ENCODE measurements around the gene DALRD3. TPM values are rescaled to one million over a fixed set of nuclear protein-coding genes. Genes with fewer than 3 reads are reported as not detected.

Gene DALRD3
- total RNA-seq, 2 experiments from 2014 or later = 15.1 to 15.6 TPM

GRCh38 chr3:48985831-48986376 is 32.5 kb downstream of the DALRD3 start:
- Histone ChIP-seq H3K27me3 (ENCODE audit: control insufficient read depth in 1 of 2, insufficient read depth in 2 of 2, low read length in 2 of 2) (no peaks in the 10 kb centered on the region), H3K36me3 (ENCODE audit: insufficient read depth, low read length) (peaks cover 50% of the 10 kb centered on the region), H3K9me3 (ENCODE audit: control insufficient read depth in 1 of 2, insufficient read depth in 1 of 2, low read length in 2 of 2) (no peaks in the 10 kb centered on the region), H3K27ac (ENCODE audit: low read depth in 1 of 2, low read length in 2 of 2) (no peak overlapping the region), H3K4me3 (ENCODE audit: low read length) (no peak overlapping the region), H3K4me1 (ENCODE audit: insufficient read depth, low read length) (peaks cover 25% of the 10 kb centered on the region)
- Mint-ChIP-seq H3K27me3 (no peaks in the 10 kb centered on the region), H3K27ac (peak overlapping the region; percentile 49), H3K9me3 (no peaks in the 10 kb centered on the region), H3K4me1 (ENCODE audit: low read depth) (peaks cover 19% of the 10 kb centered on the region), H3K36me3 (ENCODE audit: low read depth) (peaks cover 51% of the 10 kb centered on the region), H3K4me3 (peak overlapping the region; percentile 3)
- intact Hi-C loops (cut with DNase I, micrococcal nuclease) = loop anchor here in 1 of 2 experiments (10.0 kb wide), 2 partner anchors 289 to 459 kb away; partner anchors contain the start of gene C3orf62
- no peak for TF ChIP-seq CTCF (IDR thresholded peaks at IDR 0.05)
- POLR2A ChIA-PET = interaction anchor here (0.7 to 7.2 kb wide), 4 partner anchors 22 to 179 kb away, joined by 3 to 146 read pairs (median 8); partner anchors contain the start of genes IMPDH2, NDUFAF3 and WDR6
- DNase-seq = no peak
- CTCF ChIA-PET = interaction anchor here (0.6 to 6.6 kb wide), 3 partner anchors 21 to 104 kb away, joined by 3 to 100 read pairs (median 3); partner anchors contain the start of genes IMPDH2 and WDR6
- ATAC-seq (ENCODE audit: poor library complexity) = no peak

GRCh38 chr3:48984663-48985062 is 33.7 kb downstream of the DALRD3 start:
- no peak overlapping the region for H3K4me3 ChIP-seq (ENCODE audit: low read length)
- Mint-ChIP-seq H3K4me1 (ENCODE audit: low read depth) (peaks cover 16% of the 10 kb centered on the region), H3K36me3 (ENCODE audit: low read depth) (peaks cover 58% of the 10 kb centered on the region), H3K4me3 (no peak overlapping the region), H3K27ac (peak overlapping the region; percentile 4), H3K9me3 (no peaks in the 10 kb centered on the region), H3K27me3 (no peaks in the 10 kb centered on the region)
- TF ChIP-seq CTCF (IDR thresholded peaks at IDR 0.05) = no peak
- H3K27me3 ChIP-seq (ENCODE audit: control insufficient read depth in 1 of 2, insufficient read depth in 2 of 2, low read length in 2 of 2) = no peaks in the 10 kb centered on the region
- CTCF ChIA-PET = interaction anchor here (0.6 to 1.7 kb wide), 2 partner anchors 109 to 173 kb away, joined by 3 to 5 read pairs; partner anchors contain the start of gene QRICH1
- H3K27ac ChIP-seq (ENCODE audit: low read depth in 1 of 2, low read length in 2 of 2) = no peak overlapping the region
- no peaks in the 10 kb centered on the region for H3K9me3 ChIP-seq (ENCODE audit: control insufficient read depth in 1 of 2, insufficient read depth in 1 of 2, low read length in 2 of 2)
- intact Hi-C loops (cut with DNase I, micrococcal nuclease) = loop anchor here in 1 of 2 experiments (10.0 kb wide), 2 partner anchors 290 to 460 kb away; partner anchors contain the start of gene C3orf62
- H3K4me1 ChIP-seq (ENCODE audit: insufficient read depth, low read length) = peaks cover 20% of the 10 kb centered on the region
- DNase-seq = no peak
- POLR2A ChIA-PET = interaction anchor here (3.0 kb wide), 1 partner anchor 44 kb away, joined by 10 read pairs; the partner anchor contains the start of gene IMPDH2
- peaks cover 63% of the 10 kb centered on the region for H3K36me3 ChIP-seq (ENCODE audit: insufficient read depth, low read length)
- no peak for ATAC-seq (ENCODE audit: poor library complexity)

GRCh38 chr3:48983096-48983495 is 35.3 kb downstream of the DALRD3 start:
- Histone ChIP-seq H3K27me3 (ENCODE audit: control insufficient read depth in 1 of 2, insufficient read depth in 2 of 2, low read length in 2 of 2) (no peaks in the 10 kb centered on the region), H3K4me1 (ENCODE audit: insufficient read depth, low read length) (peaks cover 6% of the 10 kb centered on the region), H3K36me3 (ENCODE audit: insufficient read depth, low read length) (peaks cover 71% of the 10 kb centered on the region), H3K27ac (ENCODE audit: low read depth in 1 of 2, low read length in 2 of 2) (no peak overlapping the region), H3K4me3 (ENCODE audit: low read length) (no peak overlapping the region), H3K9me3 (ENCODE audit: control insufficient read depth in 1 of 2, insufficient read depth in 1 of 2, low read length in 2 of 2) (no peaks in the 10 kb centered on the region)
- Mint-ChIP-seq H3K27ac (no peak overlapping the region), H3K4me3 (no peak overlapping the region), H3K4me1 (ENCODE audit: low read depth) (peaks cover 6% of the 10 kb centered on the region), H3K9me3 (no peaks in the 10 kb centered on the region), H3K27me3 (no peaks in the 10 kb centered on the region), H3K36me3 (ENCODE audit: low read depth) (peaks cover 69% of the 10 kb centered on the region)
- TF ChIP-seq CTCF (IDR thresholded peaks at IDR 0.05) = no peak
- ChIA-PET CTCF (no interaction called here), POLR2A (no interaction called here)
- intact Hi-C loops (cut with DNase I, micrococcal nuclease) = loop anchor here in 1 of 2 experiments (10.0 kb wide), 2 partner anchors 292 to 462 kb away; partner anchors contain the start of gene C3orf62
- ATAC-seq (ENCODE audit: poor library complexity) (no peak), DNase-seq (no peak)
